ENCODE measurements around the gene GRK1.

- TF ChIP-seq CTCF (IDR thresholded peaks at IDR 0.05; ENCODE audit: insufficient read depth, low read length, poor library complexity, severe bottlenecking) (no peak), EZH2phosphoT487 (conservative IDR thresholded peaks at IDR 0.05; ENCODE audit: low read length) (no peak)
These were observed 30.6 kb upstream of the GRK1 start for GRCh38 chr13:113636266-113636963.

Data from SU-DHL-6 (cell line).